Aorta (tissue), 5 donors: ENCODE results near the gene PPIL6. TPM values are rescaled to one million over a fixed set of nuclear protein-coding genes. Genes with fewer than 3 reads are reported as not detected.
A peak's percentile ranks its signal among the peaks of the same experiment; 100 is the strongest.

Source experiments
- ATAC-seq: fragments of 200-7000 bp; cut with Tn5 transposase; one replicate; pipeline ENCODE4 v1.9.1; 2022; ENCODE audit warnings: moderate library complexity; ENCODE audit not compliant: low FRiP score
- DNase-seq, 2 donors: peaks; one replicate each; pipeline ENCODE4 v3.0.0-alpha.2; 2020
- H3K27ac ChIP-seq, 2 donors: one replicate each; pipeline ENCODE4 v1.5.1; 2013; ENCODE audit warnings: low read length in 2 of 2, mild to moderate bottlenecking in 2 of 2, moderate library complexity in 2 of 2, control low read depth in 1 of 2, inconsistent platforms in 1 of 2, low read depth in 1 of 2
- H3K27me3 ChIP-seq, 2 donors: one replicate each; pipeline ENCODE4 v1.6.1; 2013; ENCODE audit warnings: control low read depth in 1 of 2, low read length in 1 of 2, mild to moderate bottlenecking in 1 of 2, moderate library complexity in 1 of 2; ENCODE audit not compliant: insufficient read depth in 2 of 2, control insufficient read depth in 1 of 2
- H3K36me3 ChIP-seq, 2 donors: one replicate each; pipeline ENCODE4 v1.6.1; 2013; ENCODE audit warnings: control low read depth in 1 of 2, low read length in 1 of 2, mild to moderate bottlenecking in 1 of 2; ENCODE audit not compliant: insufficient read depth in 2 of 2, control insufficient read depth in 1 of 2
- H3K4me1 ChIP-seq, 2 donors: one replicate each; pipeline ENCODE4 v1.6.1; 2013; ENCODE audit warnings: low read length in 2 of 2, control low read depth in 1 of 2, mild to moderate bottlenecking in 1 of 2, moderate library complexity in 1 of 2; ENCODE audit not compliant: insufficient read depth in 2 of 2, control insufficient read depth in 1 of 2
- H3K4me3 ChIP-seq, 2 donors: one replicate each; pipeline ENCODE4 v1.5.1; 2013; ENCODE audit warnings: low read length in 2 of 2, control low read depth in 1 of 2, mild to moderate bottlenecking in 1 of 2
- H3K9me3 ChIP-seq: one replicate; pipeline ENCODE4 v1.6.1; 2013; ENCODE audit warnings: mild to moderate bottlenecking, low read length; ENCODE audit not compliant: control insufficient read depth
- WGBS, 2 donors: extraction: QIAGEN DNeasy Blood & Tissue Kit; methylation state at CpG; one replicate each; pipeline ENCODE4 v1.1.7; 2013; 5-methylcytosine and 5-hydroxymethylcytosine counted together
- intact Hi-C, 2 donors: fragments of 100-400 bp; cut with DNase I; formaldehyde crosslinking; loops; one replicate each; pipeline versions ENCODE4 v1.14.2 to v1.15.0; 2022
- polyA plus RNA-seq, 2 donors: library from polyadenylated mRNA; stranded (reverse); fragments of 200-250 nt; gene quantifications; one replicate each; pipeline ENCODE4 v1.2.3, GENCODE V29; 2013
- total RNA-seq, 2 donors: library from RNA; stranded (reverse); fragmentation: NEBNext Ultra II Directional; extraction: Animal tissue kit (Norgen Biotek cat#: 25700); gene quantifications; one replicate each; pipeline ENCODE4 v1.2.1, GENCODE V29; 2021
- donor health status: healthy with polysubstance abuse.
- donor health status: Bipolar disorder and iron deficiency.
- donor health status: DM: no; HTN: no; CAD: no.
- donor health status: DM: no; HTN: no; CAD: no.
- donor health status: DM: yes; HTN: yes; CAD: no.

PPIL6 gene
- total and polyA plus RNA-seq, 4 donors, result 1.0 to 2.7 (median 1.6) TPM

- WGBS, 2 donors, result 90 to 95% methylated on average over 10 of the region's 10 CpGs
- H3K4me3 ChIP-seq, result no peak overlapping the region
- intact Hi-C loops, result no loop called here
- H3K4me1 ChIP-seq, result no peaks in the 10 kb centered on the region
- H3K27ac ChIP-seq, result no peak overlapping the region
- no peaks in the 10 kb centered on the region for H3K27me3 ChIP-seq
- H3K9me3 ChIP-seq, result no peaks in the 10 kb centered on the region
- H3K36me3 ChIP-seq, result peaks cover 0 to 2% of the 10 kb centered on the region in 2 donors
- DNase-seq (no peak), ATAC-seq (no peak)
Observed at GRCh38 chr6:109447087-109447486, 6.7 kb upstream of the PPIL6 start.

DNA sequence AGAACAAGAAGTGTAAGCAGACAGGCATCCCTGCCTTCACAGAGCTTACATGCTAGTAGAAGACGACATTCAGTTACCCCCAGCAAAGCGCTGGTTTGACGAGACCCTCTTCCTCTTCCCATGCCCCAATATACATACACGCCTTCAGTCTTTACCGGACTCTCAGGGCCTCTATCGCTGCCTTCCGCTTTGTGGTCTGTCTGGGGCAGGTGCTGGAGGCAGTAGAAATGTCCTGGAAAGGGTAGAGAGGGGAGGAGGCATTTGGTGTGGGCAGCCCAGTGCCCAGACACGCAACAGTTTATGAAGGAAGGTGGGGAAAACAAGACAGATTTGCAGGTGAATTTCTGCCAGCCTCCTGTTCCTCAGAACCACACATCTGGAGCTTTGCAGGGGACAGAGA is 6.1 kb upstream of the PPIL6 start:
- no peak for DNase-seq
- intact Hi-C loops, result no loop called here
- WGBS, 2 donors, result 90 to 95% methylated on average over 8 of the region's 8 CpGs
- Histone ChIP-seq H3K27ac (no peak overlapping the region), H3K4me1 (no peaks in the 10 kb centered on the region), H3K36me3 (peaks cover 0 to 2% of the 10 kb centered on the region in 2 donors), H3K4me3 (no peak overlapping the region), H3K27me3 (no peaks in the 10 kb centered on the region), H3K9me3 (no peaks in the 10 kb centered on the region)
- ATAC-seq, result no peak

- ATAC-seq, result no peak
- intact Hi-C loops, result no loop called here
- 93 to 94% methylated on average over 15 of the region's 15 CpGs for WGBS, 2 donors
Observed at GRCh38 chr6:109446072-109446471, 5.6 kb upstream of the PPIL6 start.

GRCh38 chr6:109445382-109445781 is 5.0 kb upstream of the PPIL6 start:
- DNase-seq, result no peak
- 86 to 89% methylated on average over 9 of the region's 9 CpGs for WGBS, 2 donors
- ATAC-seq, result no peak
- intact Hi-C loops, result no loop called here
- H3K27me3 ChIP-seq, result no peaks in the 10 kb centered on the region
- H3K4me3 ChIP-seq, result no peak overlapping the region
- H3K27ac ChIP-seq, result no peak overlapping the region
- H3K9me3 ChIP-seq, result no peaks in the 10 kb centered on the region
- peaks cover 0 to 2% of the 10 kb centered on the region in 2 donors for H3K36me3 ChIP-seq
- H3K4me1 ChIP-seq, result no peaks in the 10 kb centered on the region

More at GRCh38 chr6:109446072-109446471, 5.6 kb upstream of the PPIL6 start:
- Histone ChIP-seq H3K27me3 (no peaks in the 10 kb centered on the region), H3K36me3 (peaks cover 0 to 2% of the 10 kb centered on the region in 2 donors), H3K9me3 (no peaks in the 10 kb centered on the region), H3K27ac (no peak overlapping the region), H3K4me1 (no peaks in the 10 kb centered on the region), H3K4me3 (no peak overlapping the region)
- no peak for DNase-seq

DNA sequence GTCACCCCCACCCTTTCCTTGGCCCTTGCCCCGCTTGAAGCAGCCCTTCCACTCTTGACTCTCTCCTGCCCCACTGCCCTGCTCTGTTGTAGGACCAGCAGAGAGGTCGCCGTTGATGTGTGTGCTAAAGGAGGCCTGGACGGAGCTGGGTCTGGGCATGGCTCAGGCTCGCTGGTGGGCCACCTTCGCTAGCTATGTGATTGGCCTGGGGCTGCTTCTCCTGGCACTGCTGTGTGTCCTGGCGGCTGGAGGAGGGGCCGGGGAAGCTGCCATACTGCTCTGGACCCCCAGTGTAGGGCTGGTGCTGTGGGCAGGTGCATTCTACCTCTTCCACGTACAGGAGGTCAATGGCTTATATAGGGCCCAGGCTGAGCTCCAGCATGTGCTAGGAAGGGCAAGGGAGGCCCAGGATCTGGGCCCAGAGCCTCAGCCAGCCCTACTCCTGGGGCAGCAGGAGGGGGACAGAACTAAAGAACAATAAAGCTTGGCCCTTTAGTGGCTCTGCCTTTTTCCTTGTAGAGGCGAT is 3.1 kb upstream of the PPIL6 start:
- H3K27ac ChIP-seq, result no peak overlapping the region
- H3K4me1 ChIP-seq, result no peaks in the 10 kb centered on the region
- no peaks in the 10 kb centered on the region for H3K27me3 ChIP-seq
- WGBS, 2 donors, result 94 to 95% methylated on average over 10 of the region's 10 CpGs
- ATAC-seq, result no peak
- intact Hi-C loops, result no loop called here
- peaks cover 0 to 2% of the 10 kb centered on the region in 2 donors for H3K36me3 ChIP-seq
- no peak for DNase-seq
- no peaks in the 10 kb centered on the region for H3K9me3 ChIP-seq
- no peak overlapping the region for H3K4me3 ChIP-seq

DNA sequence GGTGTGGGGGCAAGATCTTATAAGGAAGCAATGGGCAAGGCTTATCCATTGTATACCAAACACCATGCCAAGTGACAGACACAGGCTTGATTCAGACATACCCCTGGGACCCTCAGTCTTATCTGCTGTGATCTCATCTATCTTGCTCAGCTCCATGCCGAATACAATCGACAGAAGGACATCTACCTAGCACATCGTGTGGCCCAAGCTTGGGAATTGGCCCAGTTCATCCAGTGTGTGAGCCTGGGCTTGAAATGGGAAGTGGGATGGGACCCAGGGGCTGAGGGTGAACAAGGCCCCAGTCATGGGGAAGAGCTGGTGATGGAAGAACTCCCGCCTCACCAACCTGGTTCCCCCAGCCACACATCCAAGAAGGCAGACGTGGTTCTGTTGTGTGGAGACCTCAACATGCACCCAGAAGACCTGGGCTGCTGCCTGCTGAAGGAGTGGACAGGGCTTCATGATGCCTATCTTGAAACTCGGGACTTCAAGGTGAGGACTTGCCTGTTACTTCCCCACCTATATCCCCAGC is 2.0 kb upstream of the PPIL6 start:
- ATAC-seq, result no peak
- no peak overlapping the region for H3K27ac ChIP-seq
- no peak overlapping the region for H3K4me3 ChIP-seq
- H3K27me3 ChIP-seq, result no peaks in the 10 kb centered on the region
- H3K4me1 ChIP-seq, result no peaks in the 10 kb centered on the region
- DNase-seq, result no peak
- intact Hi-C loops, result no loop called here
- WGBS, 2 donors, result 94 to 95% methylated on average over 6 of the region's 6 CpGs
- peaks cover 0 to 2% of the 10 kb centered on the region in 2 donors for H3K36me3 ChIP-seq
- no peaks in the 10 kb centered on the region for H3K9me3 ChIP-seq

- 2% methylated on average over 31 of the region's 31 CpGs for whole genome bisulfite sequencing, 2 donors
- Histone ChIP-seq H3K4me1 (no peaks in the 10 kb centered on the region), H3K36me3 (peaks cover 0 to 2% of the 10 kb centered on the region in 2 donors), H3K9me3 (no peaks in the 10 kb centered on the region), H3K27ac (peak overlapping the region in 1 of 2 donors; percentile 35), H3K4me3 (peak overlapping the region; percentile 57 to 63), H3K27me3 (no peaks in the 10 kb centered on the region)
- ATAC-seq, result peak; percentile 47
- intact Hi-C loops, result loop anchor here (2.0 kb wide), 2 partner anchors 58 to 246 kb away; partner anchors contain the start of gene CD164 (in 2 of the 2)
- DNase-seq, result peak; percentile 68 to 80
Observed at GRCh38 chr6:109441069-109441816, 815 bp upstream of the PPIL6 start.

DNA sequence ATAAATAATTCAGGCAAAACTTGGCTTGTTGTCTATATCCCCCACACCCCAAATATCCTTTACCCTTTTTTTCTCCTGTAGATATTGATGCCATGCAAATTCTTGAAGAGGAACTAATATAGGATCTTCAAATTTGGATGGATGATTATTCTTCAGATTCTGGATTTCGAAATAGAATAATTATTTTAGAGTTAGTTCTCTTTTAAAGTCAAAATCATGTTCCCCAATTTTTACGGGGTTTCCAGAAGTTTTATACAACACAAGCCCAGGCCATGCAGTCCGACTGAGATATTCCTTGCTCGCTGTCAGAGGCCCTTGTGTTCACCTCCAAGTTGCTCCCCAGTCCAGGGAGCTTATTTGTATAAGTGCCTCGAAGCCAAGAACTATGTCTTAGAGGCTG is 4.4 kb downstream of the PPIL6 start:
- intact Hi-C loops, result no loop called here
- ATAC-seq (no peak), DNase-seq (no peak)
- Histone ChIP-seq H3K9me3 (no peaks in the 10 kb centered on the region), H3K4me3 (no peak overlapping the region), H3K27me3 (no peaks in the 10 kb centered on the region), H3K27ac (no peak overlapping the region), H3K4me1 (no peaks in the 10 kb centered on the region), H3K36me3 (no peaks in the 10 kb centered on the region)
- 93 to 95% methylated on average over 5 of the region's 5 CpGs for WGBS, 2 donors

DNA sequence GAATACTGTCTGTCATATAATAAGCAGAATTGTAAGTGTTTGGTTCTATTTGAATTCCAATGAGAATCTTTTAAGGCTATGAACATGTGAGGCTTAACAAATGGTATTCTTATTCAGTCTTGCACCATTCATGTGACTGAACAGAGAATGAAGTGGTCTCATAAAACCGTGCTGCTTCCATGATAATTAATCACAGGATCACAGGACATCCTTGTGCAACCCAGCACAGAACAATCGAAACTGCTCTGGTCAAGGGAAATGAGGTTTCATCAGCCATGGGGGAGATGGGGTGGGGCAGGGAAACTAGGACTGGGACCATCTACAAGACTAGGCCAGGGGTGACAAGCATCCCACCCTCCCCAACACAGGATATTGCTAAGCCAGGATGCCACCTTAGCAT is 6.0 kb downstream of the PPIL6 start:
- no peak overlapping the region for H3K27ac ChIP-seq

More for the DNA sequence above, 6.0 kb downstream of the PPIL6 start:
- ATAC-seq (no peak), DNase-seq (no peak)
- Histone ChIP-seq H3K27me3 (no peaks in the 10 kb centered on the region), H3K9me3 (no peaks in the 10 kb centered on the region), H3K4me1 (no peaks in the 10 kb centered on the region), H3K36me3 (no peaks in the 10 kb centered on the region), H3K4me3 (no peak overlapping the region)
- intact Hi-C loops, result no loop called here
- 80 to 81% methylated on average over 2 of the region's 2 CpGs for WGBS, 2 donors
